Measurements from ENCODE around the gene THSD7A. TPM values are rescaled to one million over a fixed set of nuclear protein-coding genes. Genes with fewer than 3 reads are reported as not detected.
A peak's percentile ranks its signal among the peaks of the same experiment; 100 is the strongest.

THSD7A gene
- total RNA-seq, 1 donor from 2014 or later, result 10.1 TPM

- DNase-seq (ENCODE audit: low spot score in 2 of 2), result no peak
- peak; percentile 27 to 75 (median 68) for TF ChIP-seq CTCF (IDR thresholded peaks at IDR 0.05)
- no peaks in the 10 kb centered on the region for H3K4me1 ChIP-seq
- no peaks in the 10 kb centered on the region for H3K9me3 ChIP-seq
- H3K27ac ChIP-seq, result no peak overlapping the region
- intact Hi-C loops (cut with DNase I), result no loop called here
- no peaks in the 10 kb centered on the region for H3K36me3 ChIP-seq
- no peak overlapping the region for H3K4me3 ChIP-seq
- H3K27me3 ChIP-seq, result no peaks in the 10 kb centered on the region
Measured at GRCh38 chr7:11343818-11344413, 488.1 kb downstream of the THSD7A start.

- intact Hi-C loops (cut with DNase I), result no loop called here
- Histone ChIP-seq H3K27ac (no peak overlapping the region), H3K27me3 (no peaks in the 10 kb centered on the region), H3K4me1 (no peaks in the 10 kb centered on the region), H3K4me3 (no peak overlapping the region), H3K9me3 (no peaks in the 10 kb centered on the region), H3K36me3 (no peaks in the 10 kb centered on the region)
- TF ChIP-seq CTCF (IDR thresholded peaks at IDR 0.05), result no peak
- DNase-seq (ENCODE audit: low spot score in 2 of 2), result no peak
Measured at GRCh38 chr7:11343136-11343535, 488.9 kb downstream of the THSD7A start.

- Histone ChIP-seq H3K27me3 (no peaks in the 10 kb centered on the region), H3K36me3 (no peaks in the 10 kb centered on the region), H3K27ac (no peak overlapping the region), H3K9me3 (no peaks in the 10 kb centered on the region), H3K4me3 (no peak overlapping the region), H3K4me1 (no peaks in the 10 kb centered on the region)
- DNase-seq (ENCODE audit: low spot score in 2 of 2), result no peak
- intact Hi-C loops (cut with DNase I), result no loop called here
- TF ChIP-seq CTCF (IDR thresholded peaks at IDR 0.05), result no peak
Measured at GRCh38 chr7:11341285-11341944, 490.6 kb downstream of the THSD7A start.

- no peak for TF ChIP-seq CTCF (IDR thresholded peaks at IDR 0.05)
- no peaks in the 10 kb centered on the region for H3K4me1 ChIP-seq
- no peak for DNase-seq (ENCODE audit: low spot score in 2 of 2)
- H3K27ac ChIP-seq, result no peak overlapping the region
- H3K36me3 ChIP-seq, result no peaks in the 10 kb centered on the region
- no peak overlapping the region for H3K4me3 ChIP-seq
- intact Hi-C loops (cut with DNase I), result no loop called here
- H3K9me3 ChIP-seq, result no peaks in the 10 kb centered on the region
- H3K27me3 ChIP-seq, result no peaks in the 10 kb centered on the region
Measured at GRCh38 chr7:11336432-11336831, 495.6 kb downstream of the THSD7A start.

GRCh38 chr7:11335947-11336346 lies 496.1 kb downstream of the THSD7A start:
- Histone ChIP-seq H3K4me3 (no peak overlapping the region), H3K9me3 (no peaks in the 10 kb centered on the region), H3K27me3 (no peaks in the 10 kb centered on the region), H3K27ac (no peak overlapping the region), H3K4me1 (no peaks in the 10 kb centered on the region), H3K36me3 (no peaks in the 10 kb centered on the region)
- no peak for TF ChIP-seq CTCF (IDR thresholded peaks at IDR 0.05)
- intact Hi-C loops (cut with DNase I), result no loop called here
- no peak for DNase-seq (ENCODE audit: low spot score in 2 of 2)
